NCI-H1930 (cell line): ENCODE results near the gene CLDN14.

Source experiments
- DNase-seq, 2 experiments: peaks; one replicate each; lab custom pipeline; 2025; lab: John Stamatoyannopoulos, UW

Gene CLDN14

GRCh38 chr21:36479415-36480402, at the start of gene CLDN14:
TSS of gene CLDN14 (minus strand) at chr21:36480122. CDS start at chr21:36461695, 18,427 bp downstream.
- no peak for DNase-seq

GRCh38 chr21:36528716-36529115, 48.8 kb upstream of the CLDN14 start:
- DNase-seq, result no peak

GRCh38 chr21:36527317-36527716, 47.4 kb upstream of the CLDN14 start:
- DNase-seq, result no peak

- no peak for DNase-seq
These were observed 46.2 kb upstream of the CLDN14 start for GRCh38 chr21:36526104-36526503.

GRCh38 chr21:36524477-36524876, 44.6 kb upstream of the CLDN14 start:
- no peak for DNase-seq

- DNase-seq, result no peak
These were observed 42.4 kb upstream of the CLDN14 start for GRCh38 chr21:36522219-36522808.

- DNase-seq, result no peak
These were observed 39.1 kb upstream of the CLDN14 start for GRCh38 chr21:36518883-36519492.

- DNase-seq, result no peak
These were observed 37.6 kb upstream of the CLDN14 start for GRCh38 chr21:36517366-36518075.

GRCh38 chr21:36516281-36516680, 36.4 kb upstream of the CLDN14 start:
- no peak for DNase-seq

GRCh38 chr21:36513430-36513829, 33.5 kb upstream of the CLDN14 start:
- DNase-seq, result no peak

GRCh38 chr21:36512971-36513370, 33.0 kb upstream of the CLDN14 start:
- DNase-seq, result no peak

- no peak for DNase-seq
These were observed 31.7 kb upstream of the CLDN14 start for GRCh38 chr21:36511484-36512220.

GRCh38 chr21:36510911-36511310, 31.0 kb upstream of the CLDN14 start:
- no peak for DNase-seq

GRCh38 chr21:36509973-36510664, 30.2 kb upstream of the CLDN14 start:
- DNase-seq, result no peak

- peak in 1 of 2 experiments; percentile 16 for DNase-seq
These were observed 29.0 kb upstream of the CLDN14 start for GRCh38 chr21:36508948-36509347.

- DNase-seq, result no peak
These were observed 27.6 kb upstream of the CLDN14 start for GRCh38 chr21:36507397-36508018.

GRCh38 chr21:36506482-36506881, 26.6 kb upstream of the CLDN14 start:
- DNase-seq, result no peak

GRCh38 chr21:36504067-36505058, 24.4 kb upstream of the CLDN14 start:
- DNase-seq, result peak in 1 of 2 experiments; percentile 10

GRCh38 chr21:36502365-36502764, 22.4 kb upstream of the CLDN14 start:
- DNase-seq, result no peak
